Stimulated activated naive CD8-positive, alpha-beta T cell treated with anti-CD3 and anti-CD28 coated beads, Interleukin-15, Interleukin-2, amounts not matched to agents 100 ng/mL and 50 ng/mL, for 24 hours (primary cell): Measurements from ENCODE around the gene ALDH3A2.
"Not testable (repeated sequence)": the region's sequence is repeated elsewhere in the genome, so short reads cannot be mapped to it uniquely, and the experiment has no call there.

Experiments
- H3K27ac Mint-ChIP-seq: one replicate; pipeline ENCODE4 v1.8.0; 2021; ENCODE audit warnings: mild to moderate bottlenecking, mixed read lengths
- H3K27me3 Mint-ChIP-seq: one replicate; pipeline ENCODE4 v1.8.0; 2021; ENCODE audit warnings: mixed read lengths
- H3K36me3 Mint-ChIP-seq: one replicate; pipeline ENCODE4 v1.8.0; 2021; ENCODE audit warnings: low read depth, mixed read lengths
- H3K4me1 Mint-ChIP-seq: one replicate; pipeline ENCODE4 v1.8.0; 2021; ENCODE audit warnings: low read depth, mixed read lengths
- H3K4me3 Mint-ChIP-seq: one replicate; pipeline ENCODE4 v1.8.0; 2021; ENCODE audit warnings: mild to moderate bottlenecking, mixed read lengths
- H3K9me3 Mint-ChIP-seq: one replicate; pipeline ENCODE4 v1.8.0; 2021; ENCODE audit warnings: mixed read lengths

Gene ALDH3A2

GRCh38 chr17:19660219-19660870, 11.8 kb downstream of the ALDH3A2 start:
- H3K36me3 Mint-ChIP-seq = peaks cover 27% of the 10 kb centered on the region
- H3K27ac Mint-ChIP-seq = no peak overlapping the region
- no peaks in the 10 kb centered on the region for H3K4me1 Mint-ChIP-seq
- H3K9me3 Mint-ChIP-seq = no peaks in the 10 kb centered on the region
- H3K4me3 Mint-ChIP-seq = no peak overlapping the region
- H3K27me3 Mint-ChIP-seq = no peaks in the 10 kb centered on the region

DNA sequence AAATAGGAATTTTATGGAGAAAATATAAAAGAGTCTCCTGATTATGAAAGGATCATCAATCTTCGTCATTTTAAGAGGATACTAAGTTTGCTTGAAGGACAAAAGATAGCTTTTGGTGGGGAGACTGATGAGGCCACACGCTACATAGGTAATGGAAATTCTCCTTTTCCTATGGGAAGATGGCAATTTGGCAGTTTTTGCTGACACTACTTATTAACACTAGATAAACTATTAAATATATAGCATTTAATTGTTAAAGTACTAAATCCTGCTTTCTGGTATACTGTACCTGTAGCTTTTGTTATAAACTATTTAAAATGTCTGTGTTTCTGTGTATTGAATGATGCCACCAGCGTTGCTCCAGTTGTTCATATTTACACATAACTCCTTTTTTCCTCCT, 12.6 kb downstream of the ALDH3A2 start:
- Mint-ChIP-seq H3K27ac (no peak overlapping the region), H3K4me1 (no peaks in the 10 kb centered on the region), H3K36me3 (peaks cover 25% of the 10 kb centered on the region), H3K9me3 (no peaks in the 10 kb centered on the region), H3K4me3 (no peak overlapping the region), H3K27me3 (no peaks in the 10 kb centered on the region)

GRCh38 chr17:19663097-19663496, 14.5 kb downstream of the ALDH3A2 start:
- H3K27me3 Mint-ChIP-seq = no peaks in the 10 kb centered on the region
- H3K4me3 Mint-ChIP-seq = no peak overlapping the region
- no peaks in the 10 kb centered on the region for H3K9me3 Mint-ChIP-seq
- H3K36me3 Mint-ChIP-seq = peaks cover 21% of the 10 kb centered on the region
- H3K27ac Mint-ChIP-seq = no peak overlapping the region
- no peaks in the 10 kb centered on the region for H3K4me1 Mint-ChIP-seq

- H3K9me3 Mint-ChIP-seq = no peaks in the 10 kb centered on the region
- no peaks in the 10 kb centered on the region for H3K4me1 Mint-ChIP-seq
- no peak overlapping the region for H3K27ac Mint-ChIP-seq
- peaks cover 21% of the 10 kb centered on the region for H3K36me3 Mint-ChIP-seq
- H3K27me3 Mint-ChIP-seq = no peaks in the 10 kb centered on the region
- no peak overlapping the region for H3K4me3 Mint-ChIP-seq
These were observed 15.7 kb downstream of the ALDH3A2 start for GRCh38 chr17:19664136-19664820.

GRCh38 chr17:19664821-19665181, 16.2 kb downstream of the ALDH3A2 start:
- H3K36me3 Mint-ChIP-seq = peaks cover 19% of the 10 kb centered on the region
- no peaks in the 10 kb centered on the region for H3K27me3 Mint-ChIP-seq

DNA sequence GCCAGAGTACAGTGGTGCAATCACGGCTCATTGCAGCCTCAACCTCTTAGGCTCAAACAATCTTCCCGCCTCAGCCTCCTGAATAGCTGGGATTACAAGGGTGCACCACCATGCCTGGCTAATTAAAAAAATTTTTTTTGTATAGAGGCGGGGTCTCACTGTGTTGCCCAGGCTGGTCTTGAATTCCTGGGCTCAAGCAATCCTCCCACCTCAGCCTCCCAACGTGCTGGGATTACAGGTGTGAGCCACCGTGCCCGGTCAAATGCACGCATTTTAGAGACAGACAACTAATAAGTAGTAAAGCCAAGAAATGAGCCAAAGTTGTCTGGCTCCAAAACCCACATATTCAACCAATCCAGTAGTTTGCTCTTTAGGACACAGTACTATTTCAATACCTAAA, 21.1 kb downstream of the ALDH3A2 start:
- not testable (repeated sequence) for H3K27ac Mint-ChIP-seq, H3K4me1 Mint-ChIP-seq

More at GRCh38 chr17:19664821-19665181, 16.2 kb downstream of the ALDH3A2 start:
- no peaks in the 10 kb centered on the region for H3K9me3 Mint-ChIP-seq
- no peak overlapping the region for H3K4me3 Mint-ChIP-seq
- no peak overlapping the region for H3K27ac Mint-ChIP-seq
- no peaks in the 10 kb centered on the region for H3K4me1 Mint-ChIP-seq

GRCh38 chr17:19670908-19671307, 22.4 kb downstream of the ALDH3A2 start:
- no peaks in the 10 kb centered on the region for H3K9me3 Mint-ChIP-seq
- no peaks in the 10 kb centered on the region for H3K4me1 Mint-ChIP-seq
- H3K36me3 Mint-ChIP-seq = peaks cover 10% of the 10 kb centered on the region
- no peak overlapping the region for H3K27ac Mint-ChIP-seq
- no peak overlapping the region for H3K4me3 Mint-ChIP-seq
- H3K27me3 Mint-ChIP-seq = no peaks in the 10 kb centered on the region

More for the DNA sequence above, 21.1 kb downstream of the ALDH3A2 start:
- not testable (repeated sequence) for H3K27me3 Mint-ChIP-seq, H3K4me3 Mint-ChIP-seq, H3K9me3 Mint-ChIP-seq
- peaks cover 15% of the 10 kb centered on the region for H3K36me3 Mint-ChIP-seq

GRCh38 chr17:19671433-19671832, 22.9 kb downstream of the ALDH3A2 start:
- Mint-ChIP-seq H3K27me3 (no peaks in the 10 kb centered on the region), H3K36me3 (peaks cover 10% of the 10 kb centered on the region), H3K27ac (no peak overlapping the region), H3K9me3 (no peaks in the 10 kb centered on the region), H3K4me3 (no peak overlapping the region), H3K4me1 (no peaks in the 10 kb centered on the region)

DNA sequence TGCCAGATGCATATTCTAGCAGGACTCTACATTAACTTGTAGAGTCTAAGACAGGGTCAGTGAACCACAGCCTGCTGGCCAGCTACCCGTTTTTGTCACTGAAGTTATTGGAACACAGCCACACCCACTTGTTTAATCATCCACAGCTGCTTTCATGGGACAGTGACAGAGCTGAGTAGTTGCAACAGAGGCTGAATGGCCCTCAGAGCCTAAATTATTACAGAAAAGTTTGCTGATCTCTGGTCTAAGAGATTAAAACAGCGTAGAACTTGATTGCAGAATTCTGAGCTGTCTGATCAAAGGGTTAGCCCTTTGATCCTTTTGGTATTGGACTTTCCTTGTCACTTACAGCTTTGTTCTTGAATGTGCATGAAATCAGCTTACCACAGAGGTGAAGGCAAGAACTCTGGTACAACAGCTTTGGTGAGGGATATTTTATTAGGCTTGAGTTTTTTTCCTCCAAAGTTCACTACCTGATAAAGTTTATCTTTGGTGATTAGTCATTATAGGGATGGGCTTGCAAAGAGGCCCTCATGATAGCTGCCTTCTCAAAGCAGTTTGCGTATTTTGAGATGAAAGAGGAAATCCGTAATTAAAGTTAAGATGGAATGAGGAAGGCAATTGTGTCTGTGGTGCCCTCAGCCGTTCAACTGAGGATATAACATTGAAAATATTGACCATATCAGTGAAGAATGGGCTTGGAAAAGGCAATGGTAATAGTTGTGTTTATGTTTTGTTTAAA, 23.6 kb downstream of the ALDH3A2 start:
- Mint-ChIP-seq H3K4me3 (no peak overlapping the region), H3K36me3 (peaks cover 10% of the 10 kb centered on the region), H3K9me3 (no peaks in the 10 kb centered on the region), H3K4me1 (no peaks in the 10 kb centered on the region), H3K27ac (no peak overlapping the region), H3K27me3 (no peaks in the 10 kb centered on the region)

GRCh38 chr17:19673623-19674022, 25.1 kb downstream of the ALDH3A2 start:
- no peaks in the 10 kb centered on the region for H3K9me3 Mint-ChIP-seq
- H3K27me3 Mint-ChIP-seq = no peaks in the 10 kb centered on the region
- no peak overlapping the region for H3K27ac Mint-ChIP-seq
- H3K36me3 Mint-ChIP-seq = peaks cover 10% of the 10 kb centered on the region
- no peaks in the 10 kb centered on the region for H3K4me1 Mint-ChIP-seq
- H3K4me3 Mint-ChIP-seq = no peak overlapping the region

- H3K4me1 Mint-ChIP-seq = no peaks in the 10 kb centered on the region
- H3K27me3 Mint-ChIP-seq = no peaks in the 10 kb centered on the region
- no peaks in the 10 kb centered on the region for H3K9me3 Mint-ChIP-seq
- H3K4me3 Mint-ChIP-seq = no peak overlapping the region
- H3K36me3 Mint-ChIP-seq = peaks cover 6% of the 10 kb centered on the region
- H3K27ac Mint-ChIP-seq = no peak overlapping the region
These were observed 28.3 kb downstream of the ALDH3A2 start for GRCh38 chr17:19676896-19677295.

GRCh38 chr17:19677736-19678379, 29.3 kb downstream of the ALDH3A2 start:
- H3K27ac Mint-ChIP-seq = no peak overlapping the region
- H3K4me3 Mint-ChIP-seq = no peak overlapping the region
- no peaks in the 10 kb centered on the region for H3K4me1 Mint-ChIP-seq
- no peaks in the 10 kb centered on the region for H3K27me3 Mint-ChIP-seq
- H3K36me3 Mint-ChIP-seq = no peaks in the 10 kb centered on the region
- no peaks in the 10 kb centered on the region for H3K9me3 Mint-ChIP-seq

DNA sequence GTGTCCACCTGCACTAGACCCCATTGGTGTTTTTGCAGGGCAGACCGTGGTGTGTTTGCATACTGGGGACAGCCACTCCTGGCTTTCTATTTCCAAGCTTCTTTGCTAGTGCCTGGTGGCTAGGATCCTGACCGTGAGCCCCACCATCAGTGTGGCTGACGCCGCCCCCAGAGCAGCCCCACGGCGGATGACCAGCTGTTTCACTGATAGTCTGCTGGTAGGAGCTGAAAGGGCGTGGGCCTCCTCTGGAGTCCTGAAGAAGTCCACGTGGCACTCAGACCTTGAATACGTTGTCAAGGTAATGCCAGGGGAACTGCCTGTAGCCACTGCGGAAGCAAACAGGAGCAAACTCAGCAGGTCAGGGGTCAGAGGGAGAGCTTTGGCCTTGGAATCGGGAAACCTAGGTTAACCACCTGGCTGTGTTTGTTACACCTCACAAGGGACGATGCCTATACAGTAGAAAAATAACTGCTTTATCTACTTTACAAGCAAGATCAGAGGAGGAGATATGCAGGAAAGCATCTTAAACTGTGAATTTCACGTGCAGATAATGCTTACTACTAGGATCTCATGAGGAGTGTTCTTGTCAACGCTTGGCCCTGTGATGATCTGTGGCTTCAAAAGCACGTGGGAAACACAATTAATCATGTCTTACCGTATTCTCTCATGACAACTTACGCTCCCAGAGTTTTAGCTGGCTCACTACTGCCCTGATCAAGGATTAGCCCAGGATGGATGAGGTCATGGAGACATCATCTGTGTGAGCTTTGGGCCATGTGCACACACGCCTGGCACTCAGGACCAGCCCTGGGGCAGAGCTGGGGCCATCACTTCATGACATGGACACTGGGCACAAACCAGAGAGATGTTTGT, 30.3 kb downstream of the ALDH3A2 start:
- no peak overlapping the region for H3K27ac Mint-ChIP-seq
- no peak overlapping the region for H3K4me3 Mint-ChIP-seq
- H3K4me1 Mint-ChIP-seq = no peaks in the 10 kb centered on the region
- H3K9me3 Mint-ChIP-seq = no peaks in the 10 kb centered on the region
- H3K36me3 Mint-ChIP-seq = no peaks in the 10 kb centered on the region
- H3K27me3 Mint-ChIP-seq = no peaks in the 10 kb centered on the region

- Mint-ChIP-seq H3K27me3 (no peaks in the 10 kb centered on the region), H3K4me3 (no peak overlapping the region), H3K36me3 (no peaks in the 10 kb centered on the region), H3K27ac (no peak overlapping the region), H3K9me3 (no peaks in the 10 kb centered on the region), H3K4me1 (no peaks in the 10 kb centered on the region)
These were observed 34.6 kb downstream of the ALDH3A2 start for GRCh38 chr17:19683117-19683516.
